Suppressor macrophage treated with lipopolysaccharide for 4 hours (primary cell): ENCODE results near the gene VPS11.
"Not testable (repeated sequence)": the region's sequence is repeated elsewhere in the genome, so short reads cannot be mapped to it uniquely, and the experiment has no call there.

Source experiments
- DNase-seq: peaks from one replicate; pipeline ENCODE4 v3.0.0-alpha.2; 2020

The VPS11 gene

DNA sequence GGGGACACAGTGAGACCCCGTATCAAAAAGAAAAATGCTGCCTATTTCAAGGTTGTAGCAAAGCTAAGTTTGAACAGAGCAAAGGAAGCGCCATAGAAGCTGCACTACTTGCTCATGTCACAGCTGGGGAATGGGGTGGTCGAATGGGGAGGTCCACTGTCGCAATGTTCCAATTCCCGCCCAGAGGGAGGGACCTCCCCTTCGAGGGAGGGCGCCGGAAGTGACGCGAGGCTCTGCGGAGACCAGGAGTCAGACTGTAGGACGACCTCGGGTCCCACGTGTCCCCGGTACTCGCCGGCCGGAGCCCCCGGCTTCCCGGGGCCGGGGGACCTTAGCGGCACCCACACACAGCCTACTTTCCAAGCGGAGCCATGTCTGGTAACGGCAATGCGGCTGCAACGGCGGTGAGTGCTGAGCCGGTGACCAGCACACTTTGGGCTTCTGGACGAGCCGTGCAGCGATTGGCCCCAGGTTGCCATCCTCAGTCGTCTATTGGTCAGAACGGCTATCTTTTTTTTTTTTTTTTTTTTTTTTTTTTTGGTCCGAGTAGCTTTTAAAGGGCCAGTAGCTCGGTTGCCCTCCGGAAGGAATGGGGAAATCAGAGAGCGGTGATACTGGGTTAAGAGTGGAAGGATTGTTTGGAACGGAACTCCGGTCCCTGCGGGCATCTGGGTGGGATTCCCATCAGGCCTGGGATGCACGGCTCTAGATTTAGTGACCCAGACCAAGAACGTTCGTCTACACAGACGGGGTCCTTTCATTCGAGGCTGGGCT is 17.2 kb downstream of the VPS11 start, which contains the start of gene HMBS:
TSS of gene HMBS (plus strand) at position 219 of the 774 bp plus-strand sequence. CDS start at position 372, 153 bp downstream.
- peak; percentile 96 for DNase-seq

DNA sequence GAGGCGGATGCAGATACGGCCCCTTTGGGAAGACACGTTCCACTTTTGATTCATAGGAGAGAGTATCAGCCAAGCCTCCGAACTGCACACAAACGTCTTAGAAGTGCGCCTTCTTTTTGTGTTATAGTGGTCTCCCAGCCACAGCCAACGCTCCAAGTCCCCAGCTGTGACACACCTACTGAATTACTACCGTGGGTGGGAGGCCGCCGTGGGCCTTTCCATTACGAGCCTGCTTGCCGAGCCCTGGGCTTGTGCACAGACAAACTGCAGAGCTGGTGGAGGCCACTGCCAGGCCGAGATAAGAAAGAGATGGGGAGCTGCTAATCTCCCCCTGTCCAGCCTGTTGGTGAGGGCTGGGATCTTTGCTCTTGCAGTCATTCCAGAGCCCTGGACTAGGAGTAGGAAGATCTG is 17.8 kb downstream of the VPS11 start:
- no peak for DNase-seq

DNA sequence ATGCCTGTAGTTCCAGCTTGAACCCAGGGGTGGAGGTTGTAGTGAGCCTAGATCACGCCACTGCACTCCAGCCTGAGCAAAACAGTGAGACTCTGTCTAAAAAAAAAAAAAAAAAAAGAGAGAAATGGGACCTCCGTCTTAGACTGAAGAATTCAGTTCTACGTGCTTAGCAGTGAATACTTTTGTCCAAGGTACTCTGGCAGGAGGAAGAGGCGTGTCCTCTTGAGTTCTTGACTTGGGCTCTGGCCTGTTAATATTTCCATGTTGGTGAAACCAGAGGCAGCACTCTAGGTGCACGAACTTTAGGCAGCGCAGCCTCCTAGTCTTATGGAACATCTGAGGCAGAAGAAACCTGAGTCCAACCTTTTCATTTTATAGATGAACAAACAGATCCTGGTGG is 19.5 kb downstream of the VPS11 start:
- no peak for DNase-seq

DNA sequence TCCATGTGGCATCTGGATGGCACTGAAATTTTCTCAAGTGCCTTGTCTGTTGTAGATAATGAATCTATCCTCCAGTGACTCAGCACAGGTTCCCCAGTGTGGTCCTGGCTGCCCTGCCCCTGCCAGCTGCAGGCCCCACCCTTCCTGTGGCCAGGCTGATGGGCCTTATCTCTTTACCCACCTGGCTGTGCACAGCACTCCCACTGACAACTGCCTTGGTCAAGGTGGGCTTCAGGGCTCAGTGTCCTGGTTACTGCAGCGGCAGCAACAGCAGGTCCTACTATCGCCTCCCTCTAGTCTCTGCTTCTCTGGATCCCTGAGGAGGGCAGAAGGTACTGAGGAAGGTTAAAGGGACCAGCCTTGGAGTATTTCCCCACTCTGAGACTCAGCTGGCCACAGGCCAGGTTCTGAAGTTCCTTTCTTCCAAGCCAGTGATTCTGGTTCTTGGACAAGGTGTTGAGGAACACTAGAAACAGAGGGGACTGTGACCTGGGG is 20.2 kb downstream of the VPS11 start:
- no peak for DNase-seq

DNA sequence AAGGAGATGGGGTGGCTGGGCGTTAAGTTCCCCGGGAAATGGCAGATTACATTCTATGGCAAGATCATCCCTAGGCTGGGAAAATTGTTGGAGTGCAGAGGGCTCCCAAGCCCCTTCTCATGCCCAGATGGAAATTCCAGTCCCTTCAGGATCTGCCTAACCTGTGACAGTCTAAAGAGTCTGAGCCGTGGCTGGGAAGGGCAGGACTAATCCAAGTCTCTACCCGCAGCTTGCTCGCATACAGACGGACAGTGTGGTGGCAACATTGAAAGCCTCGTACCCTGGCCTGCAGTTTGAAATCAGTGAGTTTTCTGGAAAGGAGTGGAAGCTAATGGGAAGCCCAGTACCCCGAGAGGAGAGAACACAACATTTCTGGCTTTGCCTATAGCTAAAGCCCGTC is 20.8 kb downstream of the VPS11 start:
- DNase-seq: no peak

DNA sequence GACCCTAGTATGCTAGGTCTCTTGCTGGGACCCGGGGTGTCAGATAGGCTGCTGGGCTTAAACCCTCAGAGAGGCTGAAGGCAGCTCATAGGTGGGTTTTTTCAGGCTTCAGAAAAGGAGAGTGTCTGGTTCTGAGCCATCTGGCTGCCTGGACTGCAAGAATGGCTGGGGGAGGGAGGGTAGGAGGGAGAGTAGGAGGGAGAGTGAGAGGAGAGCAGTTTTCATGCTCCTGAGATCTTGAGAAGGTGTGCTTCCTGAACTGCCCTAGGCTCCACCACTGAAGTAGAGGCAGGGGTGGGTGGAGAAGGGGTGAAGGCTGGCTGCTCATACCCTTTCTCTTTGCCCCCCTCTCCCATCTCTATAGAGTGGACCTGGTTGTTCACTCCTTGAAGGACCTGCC is 21.7 kb downstream of the VPS11 start:
- DNase-seq: no peak

DNA sequence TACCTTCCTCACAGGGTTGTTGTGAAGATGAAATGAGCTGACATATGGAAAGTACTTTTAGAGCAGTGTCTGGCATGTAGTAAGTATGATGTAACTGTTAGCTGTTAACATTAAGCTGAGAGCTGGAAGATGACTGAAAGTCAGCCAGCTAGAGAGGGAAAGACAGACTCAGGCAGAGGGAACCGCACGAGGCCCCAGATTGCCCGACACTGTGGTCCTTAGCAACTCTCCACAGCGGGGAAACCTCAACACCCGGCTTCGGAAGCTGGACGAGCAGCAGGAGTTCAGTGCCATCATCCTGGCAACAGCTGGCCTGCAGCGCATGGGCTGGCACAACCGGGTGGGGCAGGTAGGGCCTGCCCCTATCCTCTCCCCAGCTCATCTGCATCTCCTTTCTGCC is 23.6 kb downstream of the VPS11 start:
- no peak for DNase-seq

DNA sequence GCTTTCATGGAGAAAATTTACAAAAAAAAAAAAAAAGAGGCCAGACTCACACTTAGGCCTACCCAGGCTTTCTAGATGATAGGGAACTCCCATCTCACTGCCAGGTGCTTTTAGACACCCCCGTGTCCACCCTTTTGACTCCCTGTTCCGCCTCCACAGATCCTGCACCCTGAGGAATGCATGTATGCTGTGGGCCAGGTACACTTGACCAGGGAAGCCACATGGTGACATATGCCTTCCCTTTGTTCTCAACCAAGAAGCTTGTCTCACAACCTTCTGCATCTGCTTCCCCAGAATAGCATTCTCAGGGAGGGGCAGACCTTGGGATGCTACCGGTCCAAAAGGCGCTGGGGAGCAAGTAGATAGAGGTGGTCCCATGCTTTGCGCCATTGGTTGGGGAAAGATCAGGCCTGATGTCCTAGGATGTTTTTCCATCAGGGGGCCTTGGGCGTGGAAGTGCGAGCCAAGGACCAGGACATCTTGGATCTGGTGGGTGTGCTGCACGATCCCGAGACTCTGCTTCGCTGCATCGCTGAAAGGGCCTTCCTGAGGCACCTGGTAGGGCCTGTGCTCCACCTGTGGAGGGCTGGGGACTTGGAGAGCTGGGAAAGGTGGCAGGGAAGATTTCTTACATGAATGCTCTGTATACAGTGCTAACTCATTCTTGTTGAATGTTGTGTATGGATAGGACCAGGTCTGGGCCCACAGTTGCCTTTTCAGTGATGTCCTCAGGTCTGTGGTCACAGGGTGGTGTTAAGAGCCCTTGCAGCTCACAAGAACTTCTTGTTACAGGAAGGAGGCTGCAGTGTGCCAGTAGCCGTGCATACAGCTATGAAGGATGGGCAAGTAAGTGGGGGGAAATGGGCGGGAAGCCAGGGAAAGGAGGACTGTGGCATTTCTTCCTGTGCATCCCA is 24.6 kb downstream of the VPS11 start:
- no peak for DNase-seq

DNA sequence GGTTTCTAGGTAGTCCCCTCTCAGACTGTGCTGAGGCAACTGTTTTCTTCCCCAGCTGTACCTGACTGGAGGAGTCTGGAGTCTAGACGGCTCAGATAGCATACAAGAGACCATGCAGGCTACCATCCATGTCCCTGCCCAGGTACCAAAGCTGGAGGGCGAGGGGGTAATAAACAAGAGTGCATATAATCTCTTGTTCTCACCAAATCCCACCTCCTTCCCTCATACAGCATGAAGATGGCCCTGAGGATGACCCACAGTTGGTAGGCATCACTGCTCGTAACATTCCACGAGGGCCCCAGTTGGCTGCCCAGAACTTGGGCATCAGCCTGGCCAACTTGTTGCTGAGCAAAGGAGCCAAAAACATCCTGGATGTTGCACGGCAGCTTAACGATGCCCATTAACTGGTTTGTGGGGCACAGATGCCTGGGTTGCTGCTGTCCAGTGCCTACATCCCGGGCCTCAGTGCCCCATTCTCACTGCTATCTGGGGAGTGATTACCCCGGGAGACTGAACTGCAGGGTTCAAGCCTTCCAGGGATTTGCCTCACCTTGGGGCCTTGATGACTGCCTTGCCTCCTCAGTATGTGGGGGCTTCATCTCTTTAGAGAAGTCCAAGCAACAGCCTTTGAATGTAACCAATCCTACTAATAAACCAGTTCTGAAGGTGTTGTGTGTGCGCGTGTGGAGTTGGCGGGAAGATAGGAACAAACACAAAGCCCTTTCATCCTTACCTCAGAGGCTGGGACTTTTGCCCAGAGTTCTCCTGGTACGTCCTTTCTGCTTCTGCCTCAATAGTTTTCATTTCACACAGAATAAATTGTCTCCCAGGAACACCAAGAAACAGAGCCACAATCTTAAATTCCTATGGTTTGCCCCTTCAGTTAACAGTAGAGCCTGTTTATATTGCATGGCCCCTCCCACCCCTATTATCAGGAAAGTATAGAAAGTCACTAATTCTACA is 25.5 kb downstream of the VPS11 start:
- DNase-seq: no peak

DNA sequence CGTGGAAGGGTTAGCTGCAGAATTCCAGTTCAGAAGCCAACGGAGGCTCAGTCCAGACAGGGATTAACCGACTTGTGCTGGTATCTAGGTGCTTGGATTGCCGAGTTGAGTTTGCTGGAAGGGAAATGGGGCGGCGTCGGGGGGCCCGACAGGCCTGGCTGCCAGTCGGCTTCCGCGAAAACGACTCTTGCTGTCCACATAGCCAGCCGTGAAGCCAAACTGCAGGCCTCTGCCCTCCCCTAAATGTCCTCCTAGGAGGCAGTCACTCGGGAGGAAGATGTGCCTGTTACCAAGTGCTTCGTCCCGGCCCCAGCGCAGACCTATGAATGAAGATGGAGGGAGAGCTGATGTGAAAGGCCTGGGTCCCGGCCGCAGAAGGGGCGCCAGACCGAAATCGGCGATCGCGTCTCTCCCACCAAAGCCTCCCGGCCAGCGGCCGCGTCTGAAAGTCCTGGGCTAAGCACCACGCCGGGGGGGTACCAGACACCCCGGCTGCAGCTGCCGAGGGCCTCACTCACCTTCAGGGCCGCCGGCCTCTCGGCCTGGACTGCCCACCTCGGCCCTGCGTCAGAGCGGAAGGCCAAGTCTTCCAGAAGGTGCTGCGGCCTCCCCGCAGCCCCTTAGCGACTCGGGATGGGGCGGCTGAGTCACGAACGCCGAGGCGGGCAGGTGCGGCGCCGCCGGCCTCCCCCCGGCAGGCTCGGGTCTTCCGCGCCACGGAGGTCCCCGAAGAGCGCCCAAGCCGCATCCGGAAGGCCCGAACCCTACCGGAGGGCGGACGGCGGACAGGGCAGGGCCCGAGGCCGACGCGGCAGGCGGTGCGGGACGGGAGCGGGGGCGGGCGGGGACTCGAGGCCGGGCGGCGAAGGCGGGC is 26.6 kb downstream of the VPS11 start:
- DNase-seq: peak; percentile 38

DNA sequence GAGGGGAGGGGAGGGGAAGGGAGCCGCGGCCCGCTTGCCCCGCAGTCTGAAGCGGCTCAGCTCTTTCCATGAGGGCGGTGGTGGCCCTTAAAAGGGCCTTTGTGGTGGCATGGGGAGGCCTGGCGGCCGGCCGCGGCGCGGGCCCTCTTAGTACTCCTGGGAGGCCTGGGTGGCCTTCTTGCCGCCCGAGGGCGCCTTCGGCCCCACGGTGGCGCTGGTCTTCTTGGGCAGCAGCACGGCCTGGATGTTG is 27.1 kb downstream of the VPS11 start:
- peak; percentile 87 for DNase-seq

DNA sequence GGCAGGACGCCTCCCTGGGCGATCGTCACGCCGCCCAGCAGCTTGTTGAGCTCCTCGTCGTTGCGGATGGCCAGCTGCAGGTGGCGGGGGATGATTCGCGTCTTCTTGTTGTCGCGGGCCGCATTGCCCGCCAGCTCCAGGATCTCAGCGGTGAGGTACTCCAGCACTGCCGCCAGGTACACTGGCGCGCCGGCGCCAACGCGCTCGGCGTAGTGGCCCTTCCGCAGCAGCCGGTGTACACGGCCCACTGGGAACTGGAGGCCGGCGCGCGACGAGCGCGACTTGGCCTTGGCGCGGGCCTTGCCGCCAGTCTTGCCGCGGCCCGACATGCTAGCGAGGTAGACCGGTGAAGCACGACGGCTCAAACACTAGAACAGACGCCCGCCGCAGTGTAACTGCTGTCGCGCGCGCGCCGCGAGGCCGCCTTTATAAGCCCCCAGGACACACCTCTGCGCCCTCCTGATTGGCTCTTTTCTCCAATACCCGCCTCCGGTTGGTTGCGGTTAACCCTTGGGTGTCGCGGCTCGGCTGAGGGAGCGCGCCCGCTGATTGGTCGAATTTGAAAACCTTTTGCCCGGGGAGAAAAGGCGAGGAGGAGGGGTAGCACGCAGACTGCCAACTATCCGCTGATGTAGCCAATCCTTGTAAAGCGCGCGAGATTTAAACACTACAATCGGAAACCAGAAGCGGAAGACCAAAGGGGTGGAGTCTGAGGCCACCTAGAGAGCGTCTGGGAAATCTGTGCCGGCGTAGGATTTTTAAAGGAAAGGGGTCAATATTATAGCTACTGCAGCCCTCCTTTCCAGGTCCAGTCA is 27.7 kb downstream of the VPS11 start:
- DNase-seq: peak; percentile 100

DNA sequence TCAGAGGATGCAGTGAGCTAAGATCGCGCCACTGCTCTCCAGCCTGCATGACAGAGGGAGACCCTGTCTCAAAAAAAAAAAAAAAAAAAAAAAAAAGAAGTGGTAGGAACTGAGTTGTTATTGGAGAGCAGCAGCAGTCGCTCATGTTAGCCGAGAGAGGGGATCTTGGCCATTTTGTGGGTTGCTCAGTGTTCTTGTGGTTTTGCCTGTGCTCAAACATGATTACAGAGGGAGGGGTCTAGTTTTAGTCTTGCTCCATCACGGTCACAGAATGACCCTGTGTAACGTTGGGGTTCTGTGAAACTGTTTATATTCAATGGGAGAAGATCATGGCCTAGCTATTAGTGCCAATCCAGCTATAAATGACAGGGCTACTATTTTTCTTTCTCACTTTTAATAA is 32.1 kb downstream of the VPS11 start:
- no peak for DNase-seq

DNA sequence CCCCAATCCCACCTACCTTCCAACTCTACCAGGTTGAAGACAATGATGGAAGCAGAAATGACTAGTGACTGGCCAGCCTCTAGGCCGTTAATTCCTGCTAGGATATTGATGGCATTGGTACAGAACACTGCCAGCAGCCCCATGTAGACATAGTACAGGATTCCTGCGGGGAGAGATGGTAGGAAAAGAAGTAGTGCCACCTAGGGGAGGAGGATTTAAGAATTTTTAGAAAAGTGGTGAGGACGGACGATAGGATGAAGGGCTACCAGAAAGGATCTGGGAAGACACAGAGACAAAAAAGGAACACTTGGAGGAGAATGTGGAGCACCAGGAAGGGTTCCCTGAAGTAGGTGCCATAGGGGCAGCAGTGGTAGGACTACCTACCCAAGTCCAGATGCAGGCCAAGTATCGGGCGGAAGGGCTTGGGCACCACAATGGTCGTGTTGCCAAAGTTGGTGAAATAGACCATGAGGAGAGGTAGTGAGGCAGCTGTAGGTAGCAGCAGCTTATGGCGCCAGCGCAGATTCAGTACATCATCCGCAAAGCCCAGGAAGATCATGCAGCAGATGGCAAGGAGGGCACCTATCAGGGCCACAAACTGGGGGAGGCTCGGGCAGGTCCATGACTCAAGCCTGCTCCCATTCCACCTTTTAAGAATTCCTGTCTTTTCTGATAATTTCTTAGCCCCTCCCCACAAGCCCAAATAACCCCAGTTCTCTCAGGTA is 32.8 kb downstream of the VPS11 start:
- DNase-seq: peak; percentile 51

DNA sequence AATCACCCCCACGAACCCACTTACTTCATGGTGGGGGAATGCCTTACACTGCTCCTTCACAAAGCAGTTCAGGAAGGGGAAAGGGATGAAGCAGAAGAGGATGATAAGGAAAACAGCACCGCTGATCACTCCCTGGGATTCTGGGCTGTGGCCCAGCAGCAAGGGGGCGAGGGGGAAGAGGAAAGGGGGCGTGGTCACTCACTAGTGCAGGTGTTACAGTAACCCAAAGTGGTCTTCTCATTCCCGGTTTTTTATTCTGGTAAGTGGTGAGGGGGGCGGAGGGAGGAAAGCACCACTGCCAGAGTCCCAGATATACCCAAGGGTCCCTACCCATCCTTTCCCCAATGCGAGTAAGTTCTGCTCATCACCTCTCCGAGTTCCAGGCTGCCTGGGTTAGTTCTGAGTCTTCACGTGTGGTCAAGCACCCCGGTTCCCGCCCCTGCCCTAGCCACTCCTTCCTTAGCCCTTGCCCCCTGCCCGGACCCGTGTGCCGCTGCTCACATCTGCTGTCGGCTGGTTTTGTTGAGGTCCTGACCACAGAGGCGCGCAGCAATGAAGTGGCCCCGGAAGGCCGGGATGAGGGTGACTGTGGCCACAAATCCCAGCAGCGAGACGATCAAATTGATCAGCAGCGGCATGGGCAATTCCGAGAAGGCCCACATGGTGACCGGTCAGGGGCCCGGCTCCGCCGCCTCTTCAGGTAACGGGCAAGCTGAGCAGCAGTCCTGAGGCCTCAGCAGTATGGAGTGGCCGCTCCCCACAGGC is 33.6 kb downstream of the VPS11 start:
- DNase-seq: peak; percentile 27

DNA sequence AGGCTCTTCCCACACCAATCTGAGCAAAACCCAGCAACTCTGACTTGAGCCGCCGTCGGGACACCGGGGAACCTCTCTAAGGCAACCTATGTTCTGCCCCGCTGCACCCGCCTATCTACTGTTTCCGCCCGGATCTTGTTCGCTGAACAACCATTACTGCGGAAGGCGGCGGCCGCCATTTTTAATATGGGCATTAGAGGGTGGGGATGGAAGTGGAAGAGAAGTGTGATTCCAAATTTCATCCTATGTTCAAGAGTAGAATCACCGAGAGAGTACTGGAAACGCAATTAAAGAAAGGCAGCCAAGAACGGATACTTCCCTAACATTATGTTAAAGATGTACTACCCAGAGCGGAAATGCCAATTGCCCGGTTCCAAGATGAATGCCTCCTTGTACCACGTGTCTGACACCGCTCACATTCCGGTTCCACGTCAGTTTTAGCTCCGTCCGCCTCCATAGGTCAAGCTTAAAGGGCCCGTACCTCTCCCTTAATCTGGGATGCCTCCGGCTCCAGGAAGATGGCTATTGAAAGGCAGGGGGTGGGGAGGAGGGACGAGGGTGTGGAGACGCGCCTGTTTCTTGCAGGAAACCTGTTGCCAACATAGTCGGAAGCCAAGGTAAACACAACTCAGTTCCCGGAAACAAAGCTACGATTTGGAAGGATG is 34.3 kb downstream of the VPS11 start, which contains the start of gene DPAGT1:
TSS of gene DPAGT1 (minus strand) at position 95 of the 665 bp plus-strand sequence. CDS start 198 bp downstream, outside the sequence.
- DNase-seq: peak; percentile 94

DNA sequence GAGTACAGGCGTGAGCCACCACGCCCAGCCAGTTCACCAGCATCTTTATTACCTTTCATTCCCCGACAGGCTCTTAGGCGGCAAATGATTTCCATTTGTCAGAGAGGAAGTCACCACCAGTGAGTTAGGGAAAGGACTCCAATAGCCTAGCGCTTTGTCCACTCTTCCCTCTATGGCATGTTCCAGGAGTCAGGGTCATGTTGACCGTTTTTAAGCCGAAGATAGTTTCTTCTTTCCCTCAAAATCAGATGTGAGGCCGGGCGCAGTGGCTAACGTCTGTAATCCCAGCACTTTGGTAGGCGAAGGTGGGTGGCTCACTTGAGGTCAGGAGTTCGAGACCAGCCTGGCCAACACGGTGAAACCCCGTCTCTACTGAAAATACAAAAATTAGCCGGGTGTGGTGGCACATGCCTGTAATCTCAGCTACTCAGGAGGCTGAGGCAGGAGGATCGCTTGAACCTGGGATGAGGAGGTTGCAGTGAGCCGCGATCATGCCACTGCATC is 35.6 kb downstream of the VPS11 start:
- DNase-seq: not testable (repeated sequence)

DNA sequence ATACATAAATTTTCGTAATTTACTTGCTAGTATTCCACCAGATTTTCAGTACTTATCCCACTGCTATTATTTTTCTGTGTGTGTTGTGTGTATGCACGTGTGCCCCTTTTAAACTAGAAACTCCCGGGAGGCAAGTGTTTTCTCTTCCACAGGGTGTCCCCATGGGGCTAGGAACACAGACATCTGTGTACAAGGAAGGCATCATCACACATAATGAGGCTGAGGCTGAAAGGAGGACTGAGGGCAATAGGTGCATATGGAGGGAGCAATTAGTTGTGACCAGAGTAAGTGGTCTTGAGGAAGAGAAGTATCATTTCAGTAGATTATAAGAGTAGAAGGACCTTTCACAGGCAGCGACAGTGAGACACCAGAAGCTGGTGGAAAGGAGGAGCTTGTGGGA is 36.2 kb downstream of the VPS11 start:
- DNase-seq: no peak
